SIG-M5 treated with dmso at 0.1 percent for 504 hours (cell line): ENCODE measurements around the gene OSBPL9.
"Not testable (repeated sequence)": the region's sequence is repeated elsewhere in the genome, so short reads cannot be mapped to it uniquely, and the experiment has no call there.

Experiments
- DNase-seq: peaks from one replicate; lab custom pipeline; 2025; ENCODE audit not compliant: unreplicated experiment; lab: John Stamatoyannopoulos, UW

OSBPL9 gene

DNA sequence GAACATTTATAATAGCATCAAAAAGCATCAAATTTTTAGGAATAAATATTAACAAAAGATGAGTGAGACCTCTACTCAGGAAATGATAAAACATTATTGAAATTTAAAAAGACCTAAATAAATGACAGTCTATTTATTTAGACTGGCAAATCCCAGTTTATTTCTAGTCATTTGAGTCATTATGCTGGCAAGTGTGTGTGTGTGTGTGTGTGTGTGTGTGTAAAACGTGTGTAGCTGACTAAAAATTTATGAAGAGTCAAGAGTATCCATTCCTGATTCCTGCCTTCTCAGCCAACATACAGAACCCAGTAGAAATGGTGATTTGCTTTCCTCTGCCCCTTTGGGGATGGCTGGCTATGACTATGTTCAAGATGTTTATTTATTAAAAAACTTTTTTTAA lies 46.2 kb downstream of the OSBPL9 start:
- DNase-seq = no peak

DNA sequence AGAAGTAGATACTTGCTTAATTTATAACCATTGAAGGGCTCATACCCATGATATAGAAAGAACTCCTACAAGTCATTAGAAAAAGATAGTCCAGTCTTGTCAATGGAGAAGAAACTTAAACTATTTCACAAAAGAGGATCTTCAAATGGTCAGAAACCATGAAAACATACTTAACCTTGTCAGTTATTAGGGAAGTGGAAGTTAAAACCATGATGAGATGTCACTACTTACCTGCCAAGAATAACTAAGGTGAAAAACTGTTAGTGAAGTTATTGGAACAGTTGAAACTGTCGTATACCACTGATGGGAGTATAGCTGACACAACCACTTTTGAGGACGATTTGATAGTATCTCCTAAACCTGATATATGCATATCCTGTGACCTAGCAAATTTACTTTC lies 46.8 kb downstream of the OSBPL9 start:
- DNase-seq = no peak

DNA sequence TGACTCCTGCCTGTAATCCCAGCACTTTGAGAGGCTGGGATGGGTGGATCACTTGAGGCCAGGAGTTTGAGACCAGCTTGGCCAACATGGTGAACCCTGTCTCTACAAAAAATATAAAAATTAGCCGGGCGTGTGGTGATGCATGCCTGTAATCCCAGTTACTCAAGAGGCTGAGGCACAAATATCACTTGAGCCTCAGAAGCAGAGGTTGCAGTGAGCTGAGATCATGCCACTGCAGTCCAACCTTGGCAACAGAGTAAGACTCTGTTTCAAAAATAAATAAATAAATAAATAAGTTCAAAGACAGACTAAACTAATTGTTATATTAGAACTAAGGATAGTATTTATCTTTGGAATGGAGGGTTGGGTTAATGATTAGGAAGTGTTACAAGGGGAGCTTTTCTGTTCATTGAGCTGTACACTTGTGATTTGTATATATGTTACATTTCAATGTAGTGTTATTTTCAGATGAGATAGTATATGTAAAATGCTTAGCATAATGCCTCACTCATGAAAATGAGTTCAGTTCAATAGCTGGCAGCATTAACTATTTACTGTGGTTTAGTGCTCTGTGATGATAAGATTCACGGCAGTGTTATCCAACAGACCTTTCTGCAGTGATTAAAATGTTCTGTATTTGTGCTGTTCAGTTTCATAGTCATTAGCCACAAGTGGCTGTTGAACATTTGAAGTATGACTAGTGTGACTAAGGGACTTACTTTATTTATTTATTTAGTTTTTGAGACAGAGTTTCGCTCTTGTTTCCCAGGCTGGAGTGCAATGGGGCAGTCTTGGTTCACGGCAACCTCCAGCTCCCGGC lies 47.7 kb downstream of the OSBPL9 start:
- DNase-seq = no peak

DNA sequence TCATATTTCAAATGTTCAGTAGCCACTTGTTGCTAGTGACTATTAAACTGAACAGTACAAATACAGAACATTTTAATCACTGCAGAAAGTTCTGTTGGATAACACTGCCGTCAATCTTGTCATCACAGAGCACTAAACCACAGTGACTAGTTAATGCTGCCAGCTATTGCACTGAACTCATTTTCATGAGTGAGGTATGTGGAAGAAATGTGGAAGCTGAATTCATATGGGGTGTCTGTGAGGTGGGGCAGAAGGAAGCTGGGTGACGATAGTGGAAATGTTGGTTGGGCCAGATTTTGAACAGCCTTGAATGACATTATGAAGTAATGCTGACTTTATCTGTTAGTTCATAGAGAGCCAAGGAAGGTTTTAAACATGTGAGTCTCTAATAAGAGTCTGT lies 49.6 kb downstream of the OSBPL9 start:
- DNase-seq = no peak

DNA sequence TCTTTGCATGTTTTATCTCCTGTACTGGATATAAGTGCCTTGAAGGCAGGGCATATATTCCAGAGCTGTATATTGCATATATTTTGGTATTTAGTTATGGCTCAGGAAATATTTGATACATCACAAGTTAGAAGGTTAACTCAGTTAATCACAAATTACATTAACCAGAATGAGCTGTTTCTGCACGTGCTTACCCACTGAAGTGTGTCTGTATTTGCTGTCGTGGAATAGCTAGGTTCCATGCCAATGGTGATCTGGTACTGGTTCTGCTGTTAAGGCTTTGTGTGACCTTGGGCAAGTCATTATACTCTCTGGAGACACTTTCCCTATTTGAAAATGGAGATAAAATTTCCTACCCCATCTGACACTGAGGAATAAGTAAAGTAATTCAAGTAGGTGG lies 50.7 kb downstream of the OSBPL9 start:
- no peak for DNase-seq

DNA sequence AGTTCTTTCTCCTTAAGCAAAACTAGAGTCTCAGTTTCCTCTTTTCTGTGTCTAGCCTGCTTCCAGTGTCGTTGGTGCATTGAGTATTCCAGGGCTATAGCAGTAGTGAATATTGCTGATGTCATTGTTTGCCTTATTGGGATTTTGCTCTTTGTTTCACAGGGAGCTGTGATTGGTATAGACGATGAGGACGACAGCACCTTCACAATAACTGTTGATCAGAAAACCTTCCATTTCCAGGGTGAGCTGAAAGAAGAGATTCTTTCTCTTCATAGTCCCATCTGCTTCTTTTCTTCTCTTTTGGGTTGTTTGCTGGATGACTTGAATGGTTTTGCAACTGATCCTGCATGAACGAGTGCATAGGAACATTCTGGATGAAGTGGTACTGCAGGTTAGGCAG lies 52.4 kb downstream of the OSBPL9 start:
- DNase-seq = no peak

DNA sequence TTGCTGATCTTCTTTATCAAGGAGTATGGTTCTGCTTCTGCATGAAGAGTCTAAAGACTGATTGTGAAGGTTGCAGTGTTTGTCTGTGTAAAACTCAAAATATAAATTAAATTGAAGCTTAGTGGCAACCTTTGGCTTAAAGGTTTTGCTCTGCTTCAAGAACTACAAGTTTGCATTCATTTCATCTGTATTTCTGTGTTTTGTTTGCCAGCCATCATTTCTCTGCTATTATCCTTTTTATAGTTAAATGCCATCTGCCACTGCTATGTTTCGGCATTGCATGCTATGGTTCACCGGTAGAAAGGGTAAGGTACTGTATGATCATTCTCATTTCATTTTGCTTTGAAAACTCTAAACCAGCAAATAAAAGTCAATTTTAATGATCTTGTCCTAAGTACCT lies 52.9 kb downstream of the OSBPL9 start:
- DNase-seq = no peak

DNA sequence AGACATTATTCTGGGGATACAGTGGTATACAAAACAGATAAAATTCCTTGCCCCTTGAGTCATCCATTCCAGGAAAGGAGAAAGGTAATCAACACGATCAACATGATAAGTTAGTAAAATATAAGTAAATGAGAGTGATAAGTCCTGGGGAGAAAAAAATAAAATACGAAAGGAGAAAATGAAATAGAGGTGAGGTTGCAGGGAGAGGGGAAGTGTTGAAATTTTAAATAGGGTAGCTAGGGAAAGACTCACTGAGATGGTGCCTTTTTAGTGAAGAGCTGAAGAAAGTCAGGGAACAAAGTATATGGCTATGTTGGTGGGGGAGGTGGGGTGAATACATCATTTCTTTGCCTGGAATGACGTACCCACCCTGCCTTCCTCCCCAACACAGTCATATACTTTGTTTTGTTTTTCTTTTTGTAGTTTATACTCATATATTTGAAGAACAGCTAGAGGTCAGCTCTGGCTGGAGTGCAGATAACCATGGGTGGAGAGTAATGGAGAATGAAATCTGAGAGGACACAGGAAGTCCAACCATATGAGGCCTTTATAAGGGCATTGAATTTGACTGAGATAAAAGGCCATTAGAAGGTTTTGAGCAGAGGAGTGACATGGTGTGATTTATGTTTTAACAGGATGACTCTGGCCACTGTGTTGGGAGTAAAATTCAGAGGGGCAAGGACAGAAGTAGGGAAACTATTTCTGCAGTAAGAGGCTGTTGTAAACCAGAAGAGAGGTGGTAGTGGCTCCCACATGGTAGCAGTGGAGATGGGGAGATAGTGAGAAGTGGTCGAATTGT lies 54.8 kb downstream of the OSBPL9 start:
- DNase-seq = no peak

DNA sequence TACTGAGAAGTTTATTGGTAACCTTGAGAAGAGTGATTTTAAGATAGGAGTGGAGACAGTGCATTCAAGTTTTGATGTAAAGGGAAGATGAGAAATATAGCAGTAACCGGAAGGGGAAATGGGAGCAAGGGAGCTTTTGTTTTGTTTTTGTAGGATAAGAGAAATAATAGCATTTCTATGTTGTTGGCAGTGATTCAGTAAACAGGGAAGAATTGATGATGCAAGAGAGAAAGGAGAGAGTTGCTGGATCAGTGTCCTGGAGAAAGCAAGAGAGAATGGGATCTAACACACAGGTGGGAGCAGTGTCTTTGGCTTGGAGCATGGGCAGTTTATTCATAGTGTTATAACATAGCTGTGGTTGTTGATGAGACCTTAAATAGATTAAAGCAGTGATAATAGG lies 56.4 kb downstream of the OSBPL9 start:
- DNase-seq = no peak

DNA sequence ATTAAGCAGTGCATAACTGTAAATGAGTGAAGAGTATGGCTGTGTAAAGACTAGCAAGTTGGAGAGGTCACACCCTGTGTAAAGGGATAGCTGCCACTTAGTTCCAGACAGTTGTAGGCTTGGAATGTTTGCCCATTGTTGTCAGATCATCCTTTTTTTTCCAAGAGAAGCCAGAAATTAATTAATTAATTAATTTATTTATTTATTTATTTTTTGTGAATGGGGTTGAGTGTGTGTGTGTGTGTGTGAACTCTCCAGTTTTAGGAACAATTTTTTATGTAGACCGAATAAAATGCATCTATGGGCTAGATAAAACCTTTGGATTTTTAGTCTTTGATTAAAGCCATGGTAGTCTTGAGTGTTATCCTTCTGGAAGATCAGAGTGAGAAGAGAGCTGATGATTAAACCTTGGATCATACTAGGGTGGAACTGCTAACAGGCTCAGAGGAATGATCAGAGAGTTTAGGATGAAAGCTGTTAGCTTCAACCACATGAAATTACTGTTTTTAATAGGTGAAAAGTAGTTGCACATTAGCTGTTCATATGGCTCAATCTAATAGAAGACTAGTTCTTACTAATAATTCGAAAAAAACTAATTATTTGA lies 58.4 kb downstream of the OSBPL9 start:
- DNase-seq = no peak

DNA sequence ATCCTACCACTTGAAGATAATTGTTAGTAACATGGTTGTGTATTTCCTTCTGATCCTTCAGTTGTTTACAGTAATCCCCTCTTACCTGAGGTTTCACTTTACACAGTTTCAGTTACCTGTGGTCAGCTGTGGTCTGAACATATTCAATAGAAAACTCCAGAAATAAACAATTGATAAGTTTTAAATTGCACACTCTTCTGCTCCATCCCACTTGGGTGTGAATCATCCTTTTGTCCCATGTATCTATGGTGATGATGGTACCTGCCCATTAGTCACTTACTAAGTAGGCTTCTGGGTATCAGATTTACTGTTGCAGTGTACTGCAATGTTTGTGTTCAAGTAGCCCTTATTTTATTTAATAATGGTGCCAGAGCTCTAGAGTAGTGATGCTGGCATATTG lies 62.5 kb downstream of the OSBPL9 start:
- DNase-seq = no peak

DNA sequence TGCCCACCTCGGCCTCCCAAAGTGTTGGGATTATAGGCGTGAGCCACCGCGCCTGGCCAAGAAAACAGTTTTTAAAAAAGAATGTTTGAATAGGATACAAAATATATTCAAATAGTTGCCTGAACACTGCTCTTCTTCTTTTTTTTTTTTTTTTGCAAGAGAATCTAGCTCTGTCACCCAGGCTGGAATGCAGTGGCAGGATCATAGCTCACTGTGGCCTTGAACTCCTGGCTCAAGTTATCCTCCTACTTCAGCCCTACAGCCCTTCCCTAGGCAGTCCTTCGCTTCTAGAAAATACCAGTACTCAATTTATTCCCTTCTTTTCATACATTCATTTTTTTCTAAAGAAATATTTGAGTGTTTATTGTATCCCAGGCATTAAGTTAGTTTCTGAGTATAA lies 67.9 kb downstream of the OSBPL9 start:
- DNase-seq = no peak

DNA sequence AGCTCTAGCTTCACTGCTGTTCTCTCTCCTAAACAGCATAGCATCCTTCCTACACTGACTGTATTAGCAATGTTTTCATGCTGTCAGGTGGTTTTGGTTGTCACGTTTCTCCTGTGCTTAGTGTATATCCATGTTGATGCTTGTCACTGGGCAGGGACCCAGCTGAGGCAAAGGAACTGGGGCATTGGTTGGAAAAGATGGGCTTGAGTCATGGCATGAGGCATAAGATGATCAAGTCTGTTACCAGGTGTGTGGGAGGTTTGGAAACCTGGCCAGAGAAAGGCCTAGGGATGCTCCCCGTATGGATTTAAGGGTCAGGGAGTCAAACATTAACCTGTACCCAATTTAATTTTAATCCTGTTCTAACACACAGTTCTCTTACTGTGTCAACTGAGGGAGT lies 69.6 kb downstream of the OSBPL9 start:
- no peak for DNase-seq

DNA sequence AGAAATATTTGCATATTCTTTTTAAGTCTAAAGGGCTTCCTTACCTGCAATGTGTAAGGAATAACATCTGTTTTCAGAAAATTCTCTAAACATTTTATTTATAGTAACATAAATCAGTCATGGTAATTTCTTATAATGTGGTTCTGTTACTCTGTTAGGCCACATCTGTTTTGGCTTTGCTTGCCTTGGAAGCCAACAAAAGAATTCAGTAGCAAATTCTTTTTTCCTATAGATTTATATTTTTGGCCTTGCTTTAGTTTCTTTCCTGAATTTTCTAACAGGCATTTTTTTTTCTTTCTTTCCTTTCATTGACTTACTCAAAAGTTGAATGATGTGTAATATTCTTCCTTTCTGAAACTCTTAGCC lies 72.2 kb downstream of the OSBPL9 start:
- no peak for DNase-seq

DNA sequence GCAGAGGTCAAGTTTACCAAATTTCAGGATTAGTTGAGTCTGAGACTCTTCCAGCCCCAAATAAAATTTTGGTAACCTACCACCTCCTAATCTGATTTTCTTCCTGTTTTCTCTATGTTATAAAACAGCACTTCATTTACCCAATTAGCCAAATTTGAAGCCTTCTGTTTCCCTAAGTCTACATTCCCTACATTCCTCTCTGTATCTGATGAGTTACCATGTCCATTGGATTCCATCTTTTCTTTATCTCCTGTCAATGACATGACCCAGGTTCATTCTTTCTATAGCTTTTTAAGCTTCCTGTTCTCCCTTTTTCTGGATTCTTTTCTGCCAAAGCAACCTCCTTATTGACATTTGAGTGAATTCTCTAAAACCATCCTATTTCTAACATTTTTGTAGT lies 72.8 kb downstream of the OSBPL9 start:
- DNase-seq = no peak

DNA sequence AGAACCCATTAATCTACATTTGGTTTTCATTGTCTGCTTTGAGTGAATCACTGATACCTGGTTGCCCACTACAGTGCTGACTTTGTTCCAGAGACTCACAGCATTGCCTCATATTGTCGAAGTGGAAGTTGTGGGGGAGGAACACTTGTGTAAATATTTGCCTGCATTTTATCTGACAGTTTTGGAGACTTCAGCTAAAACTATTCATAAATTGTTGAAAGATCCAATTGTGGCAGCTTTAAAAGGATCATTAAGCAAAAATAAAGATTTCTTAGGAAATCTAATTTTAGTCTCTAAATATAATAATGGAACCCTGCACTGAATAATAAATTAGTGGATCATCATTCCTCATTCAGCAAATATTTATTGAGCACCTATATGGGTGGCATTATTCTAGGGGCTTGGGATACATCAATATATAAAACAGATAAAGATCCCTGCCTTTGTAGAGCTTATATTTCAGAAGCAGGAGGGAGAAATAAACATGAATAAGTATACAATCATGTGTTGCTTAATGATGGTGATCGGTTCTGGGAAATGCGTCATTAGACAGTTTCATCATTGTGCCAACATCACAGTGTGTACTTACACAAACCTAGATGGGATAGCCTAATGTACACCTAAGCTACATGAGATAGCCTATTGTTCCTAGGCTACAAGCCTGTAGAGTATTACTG lies 73.5 kb downstream of the OSBPL9 start:
- DNase-seq = no peak

DNA sequence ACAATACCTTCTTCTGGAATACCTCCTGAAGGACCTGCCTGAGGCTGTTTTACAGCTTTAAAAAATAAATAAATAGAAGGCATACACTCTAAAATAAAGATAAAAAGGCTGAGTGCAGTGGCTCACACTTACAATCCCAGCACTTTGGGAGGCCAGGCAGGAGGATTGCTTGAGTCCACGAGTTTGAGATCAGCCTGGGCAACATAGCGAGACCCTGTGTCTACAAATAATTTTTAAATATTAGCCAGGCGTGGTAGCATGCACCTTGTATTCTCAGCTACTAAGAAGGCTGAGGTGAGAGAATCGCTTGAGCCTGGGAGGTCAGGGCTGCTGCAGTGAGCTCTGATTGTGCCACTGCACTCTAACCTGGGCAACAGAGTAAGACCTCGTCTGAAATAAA lies 75.0 kb downstream of the OSBPL9 start:
- no peak for DNase-seq

DNA sequence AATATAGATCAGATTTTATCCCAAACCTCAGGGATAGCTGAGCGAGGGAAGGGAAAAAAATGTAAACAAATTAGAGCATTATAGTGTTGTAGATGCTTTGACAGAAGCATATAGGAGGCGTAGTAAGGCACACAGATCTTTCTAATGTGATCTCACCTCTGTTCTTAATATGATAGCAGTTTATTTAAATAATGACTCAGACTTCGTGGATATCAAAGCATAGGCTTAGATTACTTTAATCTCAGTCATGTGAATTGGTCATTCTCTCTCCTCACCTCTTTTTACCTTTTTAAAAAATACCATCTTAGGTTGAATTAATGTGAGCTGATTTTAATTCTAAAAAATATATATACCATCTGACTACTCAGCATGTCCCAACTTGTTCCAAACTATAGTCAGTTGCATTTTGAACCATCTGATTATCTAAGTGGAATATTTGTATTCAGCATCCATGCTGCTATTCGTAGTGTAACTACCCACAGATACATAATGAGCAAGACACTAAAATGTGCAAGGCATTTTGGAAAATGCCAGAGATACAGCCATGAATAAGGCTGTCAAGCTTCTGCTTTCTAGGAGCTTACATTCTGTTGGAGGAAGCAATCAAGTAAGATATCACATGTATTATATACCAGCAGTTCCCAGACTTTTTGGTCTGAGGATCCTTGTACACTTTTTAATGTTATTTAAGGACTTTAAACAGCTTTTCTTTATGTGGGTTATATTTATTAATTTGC lies 76.7 kb downstream of the OSBPL9 start:
- DNase-seq = no peak

DNA sequence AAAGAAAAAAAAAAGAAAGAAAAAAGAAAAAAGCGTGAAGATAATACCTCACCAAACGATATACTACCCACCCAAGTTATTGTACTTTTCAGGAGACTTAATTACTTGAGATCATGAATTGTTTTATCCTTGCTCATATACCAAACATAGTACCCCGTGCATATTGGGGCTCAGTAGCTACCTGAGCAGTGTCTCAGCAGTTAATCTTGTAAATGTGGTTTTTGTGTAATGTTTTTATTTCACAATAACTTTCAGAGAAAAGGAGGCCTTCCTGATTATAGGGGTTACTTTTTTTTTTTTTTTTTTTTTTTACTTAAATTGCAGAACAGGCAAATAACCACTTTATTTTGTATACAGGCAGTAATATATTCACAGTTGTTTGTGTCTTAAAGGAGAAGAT lies 80.3 kb downstream of the OSBPL9 start:
- DNase-seq = no peak

DNA sequence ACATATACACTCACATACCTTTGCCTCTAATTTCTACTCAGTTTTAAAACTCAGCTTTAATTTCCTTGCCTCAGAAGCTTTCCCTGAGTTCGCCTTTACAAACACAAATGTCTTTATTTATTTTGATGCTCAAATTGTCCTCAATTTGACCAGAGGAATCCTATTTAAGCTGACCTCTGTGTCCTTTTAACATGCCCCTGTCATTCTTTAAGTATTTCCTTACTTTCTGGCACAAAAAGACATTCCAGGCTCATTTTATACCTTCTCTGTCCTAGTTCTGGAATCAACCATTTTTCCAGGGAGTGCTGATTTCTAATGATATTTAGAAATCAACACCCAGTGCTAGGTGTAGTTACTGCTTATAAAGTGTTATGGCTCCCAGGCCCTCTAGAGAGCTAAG lies 82.5 kb downstream of the OSBPL9 start:
- no peak for DNase-seq

DNA sequence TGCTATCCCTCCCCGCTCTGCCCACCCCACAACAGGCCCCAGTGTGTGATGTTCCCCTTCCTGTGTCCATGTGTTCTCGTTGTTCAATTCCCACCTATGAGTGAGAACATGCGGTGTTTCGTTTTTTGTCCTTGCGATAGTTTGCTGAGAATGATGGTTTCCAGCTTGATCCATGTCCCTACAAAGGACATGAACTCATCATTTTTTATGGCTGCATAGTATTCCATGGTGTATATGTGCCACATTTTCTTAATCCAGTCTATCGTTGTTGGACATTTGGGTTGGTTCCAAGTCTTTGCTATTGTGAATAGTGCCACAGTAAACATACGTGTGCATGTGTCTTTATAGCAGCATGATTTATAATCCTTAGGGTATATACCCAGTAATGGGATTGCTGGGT lies 84.9 kb downstream of the OSBPL9 start:
- not testable (repeated sequence) for DNase-seq
